ENCODE results near the gene MYLK.

DNA sequence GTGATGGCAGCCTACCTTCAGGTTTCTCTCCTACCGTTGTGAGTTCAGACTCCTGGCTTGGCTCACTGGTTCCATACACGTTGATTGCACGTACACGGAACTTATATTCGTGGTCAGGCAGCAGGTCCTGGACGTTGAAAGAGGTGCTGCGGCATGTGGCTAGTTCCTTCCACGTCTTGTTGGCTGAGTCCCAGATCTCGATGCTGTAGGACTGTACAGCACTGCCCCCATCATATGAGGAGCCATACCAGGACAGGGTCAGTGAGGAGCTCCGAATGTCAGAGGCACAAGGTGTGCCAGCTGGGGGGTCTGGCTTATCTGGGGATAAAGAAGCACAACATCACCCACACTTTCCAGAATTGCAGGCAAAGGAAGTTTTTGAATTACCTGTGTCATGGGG lies 227.0 kb downstream of the MYLK start:
- TF ChIP-seq, protein P1, sequence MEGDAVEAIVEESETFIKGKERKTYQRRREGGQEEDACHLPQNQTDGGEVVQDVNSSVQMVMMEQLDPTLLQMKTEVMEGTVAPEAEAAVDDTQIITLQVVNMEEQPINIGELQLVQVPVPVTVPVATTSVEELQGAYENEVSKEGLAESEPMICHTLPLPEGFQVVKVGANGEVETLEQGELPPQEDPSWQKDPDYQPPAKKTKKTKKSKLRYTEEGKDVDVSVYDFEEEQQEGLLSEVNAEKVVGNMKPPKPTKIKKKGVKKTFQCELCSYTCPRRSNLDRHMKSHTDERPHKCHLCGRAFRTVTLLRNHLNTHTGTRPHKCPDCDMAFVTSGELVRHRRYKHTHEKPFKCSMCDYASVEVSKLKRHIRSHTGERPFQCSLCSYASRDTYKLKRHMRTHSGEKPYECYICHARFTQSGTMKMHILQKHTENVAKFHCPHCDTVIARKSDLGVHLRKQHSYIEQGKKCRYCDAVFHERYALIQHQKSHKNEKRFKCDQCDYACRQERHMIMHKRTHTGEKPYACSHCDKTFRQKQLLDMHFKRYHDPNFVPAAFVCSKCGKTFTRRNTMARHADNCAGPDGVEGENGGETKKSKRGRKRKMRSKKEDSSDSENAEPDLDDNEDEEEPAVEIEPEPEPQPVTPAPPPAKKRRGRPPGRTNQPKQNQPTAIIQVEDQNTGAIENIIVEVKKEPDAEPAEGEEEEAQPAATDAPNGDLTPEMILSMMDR (IDR thresholded peaks at IDR 0.05; ENCODE audit: poor library complexity): no peak
- TF ChIP-seq EZH2 (IDR thresholded peaks at IDR 0.05; ENCODE audit: borderline replicate concordance) (no peak), EZH2phosphoT487 (IDR thresholded peaks at IDR 0.05; ENCODE audit: low read depth, severe bottlenecking, unreplicated experiment) (no peak)
